A673 (cell line): ENCODE results near the gene APOBEC4. TPM values are rescaled to one million over a fixed set of nuclear protein-coding genes. Genes with fewer than 3 reads are reported as not detected.

Experiments
- BruUV-seq: library from RNA; stranded (reverse); fragments of 400-500 nt; replicated peaks from 2 replicates; lab custom pipeline; 2021; lab: Mats Ljungman, UMichigan
- CTCF ChIA-PET: fragments of 300-600 bp; sonication (Branson Sonifier 250); formaldehyde crosslinking; loops from one replicate; lab custom pipeline; 2022; ENCODE audit warnings: antibody characterized with exemption; lab: Charles Lee
- POLR2A ChIA-PET: fragments of 300-600 bp; sonication (Branson Sonifier 250); formaldehyde crosslinking; loops from one replicate; lab custom pipeline; 2022; ENCODE audit warnings: antibody characterized with exemption; ENCODE audit not compliant: low non-redundant PET; lab: Charles Lee
- DNase-seq: peaks from one replicate; pipeline ENCODE4 v3.0.0-alpha.2; 2015; ENCODE audit warnings: low spot score
- H3K27ac ChIP-seq: fragments of 200-600 bp; sonication (generic); 2 replicates; pipeline ENCODE4 v1.5.1; 2016; ENCODE audit warnings: mixed run types, low read depth, mild to moderate bottlenecking, mixed read lengths, antibody characterized with exemption, low read length; ENCODE audit not compliant: poor library complexity, severe bottlenecking
- H3K27me3 ChIP-seq: fragments of 200-600 bp; sonication (generic); replicated peaks from 2 replicates; pipeline ENCODE4 v1.6.1; 2017; ENCODE audit warnings: mixed run types, low read depth, mild to moderate bottlenecking, mixed read lengths, antibody characterized with exemption, low read length; ENCODE audit not compliant: insufficient read depth, poor library complexity
- H3K36me3 ChIP-seq: fragments of 200-600 bp; sonication (generic); 2 replicates; pipeline ENCODE4 v1.6.1; 2016; ENCODE audit warnings: mixed run types, mild to moderate bottlenecking, mixed read lengths, antibody characterized with exemption, low read length; ENCODE audit not compliant: insufficient read depth, poor library complexity, severe bottlenecking
- H3K4me1 ChIP-seq: fragments of 200-600 bp; sonication (generic); 2 replicates; pipeline ENCODE4 v1.6.1; 2017; ENCODE audit warnings: mixed run types, mild to moderate bottlenecking, mixed read lengths, antibody characterized with exemption, low read length; ENCODE audit not compliant: insufficient read depth, poor library complexity, severe bottlenecking
- H3K4me3 ChIP-seq: fragments of 200-600 bp; sonication (generic); 2 replicates; pipeline ENCODE4 v1.5.1; 2016; ENCODE audit warnings: low read depth, mixed run types, mild to moderate bottlenecking, mixed read lengths, low read length; ENCODE audit not compliant: poor library complexity, severe bottlenecking
- H3K9me3 ChIP-seq: fragments of 200-600 bp; sonication (generic); 2 replicates; pipeline ENCODE4 v1.6.1; 2016; ENCODE audit warnings: mixed run types, low read depth, mild to moderate bottlenecking, mixed read lengths, antibody characterized with exemption, low read length; ENCODE audit not compliant: poor library complexity, severe bottlenecking
- EZH2 ChIP-seq: fragments of 200-600 bp; sonication (generic); IDR thresholded peaks from 2 replicates; pipeline ENCODE4 v1.6.1; 2017; ENCODE audit warnings: borderline replicate concordance, low read depth, mild to moderate bottlenecking, mixed read lengths, antibody characterized with exemption, low read length; ENCODE audit not compliant: poor library complexity, severe bottlenecking
- intact Hi-C: fragments of 100-400 bp; cut with micrococcal nuclease; formaldehyde crosslinking; loops from one replicate; pipeline ENCODE4 v1.10.0; 2022; ENCODE audit not compliant: unreplicated experiment
- total RNA-seq: library from RNA; stranded (reverse); gene quantifications from 2 replicates; pipeline ENCODE4 v1.2.3, GENCODE V29; 2021
- TF ChIP-seq, protein P1 (sequence below): fragments of 300-800, 200-600 bp; sonication (generic); conservative IDR thresholded peaks from 2 replicates; pipeline ENCODE4 v1.5.1; 2017; ENCODE audit warnings: low read depth, mild to moderate bottlenecking, antibody characterized with exemption, low read length, moderate library complexity, mixed read lengths

APOBEC4 gene
- total RNA-seq, 1 experiment from 2014 or later: not detected

GRCh38 chr1:183597656-183598347 is 55.3 kb downstream of the APOBEC4 start:
- Histone ChIP-seq H3K4me3 (no peak overlapping the region), H3K9me3 (no peaks in the 10 kb centered on the region), H3K4me1 (no peaks in the 10 kb centered on the region), H3K27me3 (no peaks in the 10 kb centered on the region), H3K27ac (no peak overlapping the region), H3K36me3 (no peaks in the 10 kb centered on the region)
- ChIA-PET POLR2A (no interaction called here), CTCF (no interaction called here)
- no peak for DNase-seq
- no peak for TF ChIP-seq EZH2
- TF ChIP-seq, protein P1, sequence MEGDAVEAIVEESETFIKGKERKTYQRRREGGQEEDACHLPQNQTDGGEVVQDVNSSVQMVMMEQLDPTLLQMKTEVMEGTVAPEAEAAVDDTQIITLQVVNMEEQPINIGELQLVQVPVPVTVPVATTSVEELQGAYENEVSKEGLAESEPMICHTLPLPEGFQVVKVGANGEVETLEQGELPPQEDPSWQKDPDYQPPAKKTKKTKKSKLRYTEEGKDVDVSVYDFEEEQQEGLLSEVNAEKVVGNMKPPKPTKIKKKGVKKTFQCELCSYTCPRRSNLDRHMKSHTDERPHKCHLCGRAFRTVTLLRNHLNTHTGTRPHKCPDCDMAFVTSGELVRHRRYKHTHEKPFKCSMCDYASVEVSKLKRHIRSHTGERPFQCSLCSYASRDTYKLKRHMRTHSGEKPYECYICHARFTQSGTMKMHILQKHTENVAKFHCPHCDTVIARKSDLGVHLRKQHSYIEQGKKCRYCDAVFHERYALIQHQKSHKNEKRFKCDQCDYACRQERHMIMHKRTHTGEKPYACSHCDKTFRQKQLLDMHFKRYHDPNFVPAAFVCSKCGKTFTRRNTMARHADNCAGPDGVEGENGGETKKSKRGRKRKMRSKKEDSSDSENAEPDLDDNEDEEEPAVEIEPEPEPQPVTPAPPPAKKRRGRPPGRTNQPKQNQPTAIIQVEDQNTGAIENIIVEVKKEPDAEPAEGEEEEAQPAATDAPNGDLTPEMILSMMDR: no peak
- intact Hi-C loops: no loop called here
- BruUV-seq: no TSS peak

- Histone ChIP-seq H3K9me3 (no peaks in the 10 kb centered on the region), H3K4me1 (no peaks in the 10 kb centered on the region), H3K36me3 (no peaks in the 10 kb centered on the region), H3K27ac (no peak overlapping the region), H3K27me3 (no peaks in the 10 kb centered on the region), H3K4me3 (no peak overlapping the region)
- DNase-seq: no peak
- POLR2A ChIA-PET: no interaction called here
- no TSS peak for BruUV-seq
- CTCF ChIA-PET: no interaction called here
- no peak for TF ChIP-seq EZH2
- TF ChIP-seq, protein P1: no peak
- intact Hi-C loops: no loop called here
Measured at GRCh38 chr1:183596500-183596899, 56.6 kb downstream of the APOBEC4 start.

Other genes starting within 250 kb of the APOBEC4 start
- gene NMNAT2, start 234.9 kb downstream of the APOBEC4 start, total RNA-seq: 0.13 and 0.17 TPM in 2 replicates
- 80.8 and 90.7 TPM in 2 replicates for gene SMG7, start 180.8 kb downstream of the APOBEC4 start, total RNA-seq
- gene NCF2, start 62.9 kb downstream of the APOBEC4 start, total RNA-seq: not detected in 2 replicates
- gene ARPC5, start 17.5 kb downstream of the APOBEC4 start, total RNA-seq: 138 and 158 TPM in 2 replicates
- 67.2 and 74.0 TPM in 2 replicates for gene RGL1, start 151.8 kb upstream of the APOBEC4 start, total RNA-seq